Epithelial cell of esophagus (primary cell): ENCODE data around the gene RNU7-1.

Experiments used
- DNase-seq: peaks from one replicate; pipeline ENCODE4 v3.0.0; 2010; ENCODE audit warnings: low read depth
- H3K4me3 ChIP-seq: 2 replicates; pipeline ENCODE4 v1.5.1; 2011; ENCODE audit warnings: mild to moderate bottlenecking, low read length, control low read depth
- CTCF ChIP-seq: IDR thresholded peaks from 2 replicates; pipeline ENCODE4 v1.5.1; 2011; ENCODE audit warnings: low read depth, mild to moderate bottlenecking, low read length, control low read depth, inconsistent platforms; ENCODE audit not compliant: insufficient read depth; ENCODE audit errors: missing control alignments

Gene RNU7-1

GRCh38 chr12:6987956-6988553 is 44.4 kb downstream of the RNU7-1 start:
- no peak overlapping the region for H3K4me3 ChIP-seq
- TF ChIP-seq CTCF: no peak
- DNase-seq: peak; percentile 49
